Measurements from ENCODE around the gene MVK.

The MVK gene

DNA sequence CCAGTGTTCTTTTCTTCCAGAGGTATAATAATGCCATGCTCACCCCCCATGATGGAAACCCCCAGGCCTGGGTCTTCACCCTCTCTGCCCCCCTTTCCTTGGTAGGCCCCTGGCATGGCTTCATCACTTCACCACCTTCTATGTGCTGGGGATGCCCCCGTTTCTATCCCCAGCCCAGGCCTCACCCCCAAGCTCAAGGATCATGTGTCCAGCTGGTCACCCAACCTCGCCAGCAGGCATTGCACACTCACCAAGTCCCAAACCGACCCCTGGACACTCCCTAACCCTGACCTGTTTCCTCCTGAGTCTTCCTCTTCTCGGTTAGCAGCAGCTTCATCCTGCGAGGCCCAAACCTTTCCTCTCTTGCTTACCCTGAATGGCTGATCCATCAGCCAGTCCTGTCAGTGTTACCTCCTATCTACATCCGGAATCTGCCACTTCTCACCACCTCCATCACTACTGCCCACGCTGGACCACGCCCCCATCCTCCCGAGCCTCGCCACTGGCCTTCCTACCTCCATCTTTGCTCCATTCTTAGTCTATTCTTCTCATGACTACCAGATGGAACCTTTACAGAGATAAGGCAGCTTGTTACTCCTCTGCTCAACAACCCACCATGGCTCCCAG, 69.0 kb downstream of the MVK start:
- H3K4me3 ChIP-seq (ENCODE audit: low read depth, low read length) = no peak overlapping the region
- TF ChIP-seq, protein P1, sequence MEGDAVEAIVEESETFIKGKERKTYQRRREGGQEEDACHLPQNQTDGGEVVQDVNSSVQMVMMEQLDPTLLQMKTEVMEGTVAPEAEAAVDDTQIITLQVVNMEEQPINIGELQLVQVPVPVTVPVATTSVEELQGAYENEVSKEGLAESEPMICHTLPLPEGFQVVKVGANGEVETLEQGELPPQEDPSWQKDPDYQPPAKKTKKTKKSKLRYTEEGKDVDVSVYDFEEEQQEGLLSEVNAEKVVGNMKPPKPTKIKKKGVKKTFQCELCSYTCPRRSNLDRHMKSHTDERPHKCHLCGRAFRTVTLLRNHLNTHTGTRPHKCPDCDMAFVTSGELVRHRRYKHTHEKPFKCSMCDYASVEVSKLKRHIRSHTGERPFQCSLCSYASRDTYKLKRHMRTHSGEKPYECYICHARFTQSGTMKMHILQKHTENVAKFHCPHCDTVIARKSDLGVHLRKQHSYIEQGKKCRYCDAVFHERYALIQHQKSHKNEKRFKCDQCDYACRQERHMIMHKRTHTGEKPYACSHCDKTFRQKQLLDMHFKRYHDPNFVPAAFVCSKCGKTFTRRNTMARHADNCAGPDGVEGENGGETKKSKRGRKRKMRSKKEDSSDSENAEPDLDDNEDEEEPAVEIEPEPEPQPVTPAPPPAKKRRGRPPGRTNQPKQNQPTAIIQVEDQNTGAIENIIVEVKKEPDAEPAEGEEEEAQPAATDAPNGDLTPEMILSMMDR (IDR thresholded peaks at IDR 0.05; ENCODE audit: borderline replicate concordance, insufficient read depth, low read depth, low read length) = no peak

DNA sequence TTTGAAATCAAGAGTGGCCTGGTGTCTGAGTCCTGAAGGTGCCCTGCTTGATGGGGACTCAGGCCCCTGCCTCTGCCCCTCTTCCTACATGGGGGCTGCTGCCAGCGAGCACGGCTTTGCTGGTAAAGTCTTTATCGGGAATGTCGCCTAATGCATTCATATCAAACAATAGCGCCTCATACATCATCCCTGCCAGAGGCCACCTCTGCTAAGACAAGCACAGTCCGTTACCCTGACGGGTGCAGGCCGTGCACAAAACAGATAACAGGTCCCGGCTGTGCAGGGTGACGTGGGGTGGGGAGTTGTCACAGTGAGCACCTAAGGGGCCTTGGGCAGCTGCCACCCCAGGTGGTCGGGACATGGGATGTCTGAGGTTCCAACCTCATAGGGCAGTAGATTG, 71.6 kb downstream of the MVK start:
- no peak overlapping the region for H3K4me3 ChIP-seq (ENCODE audit: low read depth, low read length)
- TF ChIP-seq, protein P1 (IDR thresholded peaks at IDR 0.05; ENCODE audit: borderline replicate concordance, insufficient read depth, low read depth, low read length) = no peak

DNA sequence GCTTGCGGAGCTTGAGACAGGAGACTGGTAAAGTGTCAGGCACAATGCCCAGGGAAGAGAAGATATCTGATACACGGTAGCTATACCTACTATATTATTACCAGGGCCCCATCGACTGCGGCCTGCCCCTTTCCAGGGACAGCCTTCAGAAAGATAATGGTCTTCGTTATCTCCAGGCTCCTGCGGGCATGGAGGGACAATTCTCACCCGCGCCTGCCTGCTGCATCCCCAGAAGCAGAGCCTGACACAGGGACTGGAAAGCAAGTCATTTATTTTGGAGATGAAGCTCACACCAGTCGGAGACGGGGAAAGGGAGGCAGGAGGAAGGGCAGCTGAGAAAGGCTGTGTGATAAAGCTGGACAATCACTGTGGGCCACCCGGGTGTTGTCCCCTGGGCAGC, 72.1 kb downstream of the MVK start:
- TF ChIP-seq, protein P1 (IDR thresholded peaks at IDR 0.05; ENCODE audit: borderline replicate concordance, insufficient read depth, low read depth, low read length) = no peak

More for the DNA sequence above, 72.1 kb downstream of the MVK start:
- H3K4me3 ChIP-seq (ENCODE audit: low read depth, low read length) = no peak overlapping the region

Measured in GM12875 (cell line).